Fibroblast of peridontal ligament (primary cell): ENCODE measurements around the gene SVIL.
"Not testable (repeated sequence)": the region's sequence is repeated elsewhere in the genome, so short reads cannot be mapped to it uniquely, and the experiment has no call there.

Experiments
- DNase-seq: peaks from one replicate; pipeline ENCODE4 v3.0.0-alpha.2; 2010; ENCODE audit errors: extremely low read depth

Gene SVIL

DNA sequence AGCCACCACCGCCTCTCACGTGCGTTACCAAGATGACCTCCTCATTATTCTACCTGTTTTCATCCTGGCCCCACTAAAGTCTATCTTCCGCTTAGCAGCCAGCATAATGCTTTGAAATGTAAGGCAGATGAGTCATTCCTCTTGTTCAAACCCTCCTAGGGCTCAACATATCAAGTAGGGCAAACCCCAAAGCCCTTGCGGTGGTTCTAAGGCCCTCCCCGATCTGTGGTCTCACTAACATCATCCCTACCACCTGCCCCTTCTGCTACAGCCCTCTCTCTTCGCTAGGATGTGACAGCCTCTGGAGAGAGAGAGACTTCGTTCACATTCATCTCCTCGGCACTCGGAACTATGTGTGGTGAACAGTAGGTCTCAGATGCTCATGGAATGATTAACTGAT lies 94.8 kb downstream of the SVIL start:
- DNase-seq = no peak

GRCh38 chr10:29539412-29539811 lies 95.4 kb downstream of the SVIL start:
- no peak for DNase-seq

GRCh38 chr10:29537799-29538198 lies 97.0 kb downstream of the SVIL start:
- no peak for DNase-seq

GRCh38 chr10:29536691-29537090 lies 98.1 kb downstream of the SVIL start:
- not testable (repeated sequence) for DNase-seq

DNA sequence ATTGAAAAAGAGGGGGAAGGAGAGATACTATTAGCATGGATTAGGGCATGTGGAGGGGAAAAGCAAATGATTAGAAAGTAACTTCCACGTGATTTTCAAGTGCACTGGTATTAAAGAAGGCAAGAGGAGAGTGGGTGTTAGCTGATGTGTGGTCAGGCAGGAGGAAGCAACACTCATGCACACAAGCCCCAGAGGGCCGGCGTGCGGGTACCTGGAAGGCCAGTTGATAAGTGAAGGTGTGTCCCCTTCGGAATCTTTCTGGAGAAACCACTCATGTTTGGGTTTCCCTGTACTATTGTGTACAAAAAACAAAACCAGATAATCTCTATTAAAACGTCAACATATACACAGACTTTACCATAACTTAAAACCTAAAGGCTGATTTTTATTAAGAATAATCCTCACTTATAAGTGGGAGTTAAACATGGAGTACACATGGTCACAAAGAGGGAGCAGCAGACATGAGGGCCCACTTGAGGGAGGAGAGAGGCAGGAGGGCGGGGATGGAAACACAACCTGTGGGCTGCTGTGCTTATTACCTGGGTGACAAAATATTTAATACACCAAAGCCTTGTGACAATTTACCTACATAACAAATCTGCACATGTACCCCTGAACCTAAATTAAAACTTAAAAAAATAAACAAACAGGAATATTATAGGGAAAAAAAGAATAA lies 98.9 kb downstream of the SVIL start:
- no peak for DNase-seq

DNA sequence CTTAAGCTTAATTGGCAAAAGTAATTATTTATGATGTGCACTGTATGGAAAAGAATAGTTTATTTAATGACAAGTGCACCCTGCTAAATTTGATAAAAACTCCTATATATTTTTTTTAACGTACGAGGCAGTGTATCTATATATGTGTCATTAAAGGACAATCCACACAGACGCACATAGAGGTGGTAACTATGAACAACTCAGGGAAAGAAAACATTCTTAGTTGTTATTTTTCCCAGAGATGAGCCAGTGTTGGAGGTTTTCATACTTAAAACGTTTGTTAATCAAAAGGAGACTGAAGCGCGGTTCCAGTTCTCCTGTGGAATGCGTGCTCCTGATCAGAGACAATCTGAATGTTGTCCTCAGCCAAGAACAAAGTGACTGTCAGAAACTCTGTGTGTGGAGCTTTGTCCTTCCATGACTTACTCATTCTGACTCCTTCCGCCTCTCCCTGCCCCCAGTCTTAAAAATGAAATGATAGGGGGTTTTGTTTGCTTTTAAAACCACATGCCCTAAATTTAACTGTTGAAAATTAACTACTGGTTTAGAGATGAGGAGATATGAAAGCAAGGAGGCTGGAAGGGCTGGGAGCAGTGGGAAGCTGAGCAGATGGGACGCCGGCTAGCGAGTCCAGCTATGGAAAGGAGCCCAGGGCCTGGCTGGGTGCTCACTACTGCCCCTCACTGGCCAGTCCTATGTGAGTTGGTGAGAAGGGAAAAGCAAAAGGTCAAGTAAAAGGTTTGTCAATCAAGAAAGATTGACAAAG lies 99.6 kb downstream of the SVIL start:
- peak; percentile 90 for DNase-seq

DNA sequence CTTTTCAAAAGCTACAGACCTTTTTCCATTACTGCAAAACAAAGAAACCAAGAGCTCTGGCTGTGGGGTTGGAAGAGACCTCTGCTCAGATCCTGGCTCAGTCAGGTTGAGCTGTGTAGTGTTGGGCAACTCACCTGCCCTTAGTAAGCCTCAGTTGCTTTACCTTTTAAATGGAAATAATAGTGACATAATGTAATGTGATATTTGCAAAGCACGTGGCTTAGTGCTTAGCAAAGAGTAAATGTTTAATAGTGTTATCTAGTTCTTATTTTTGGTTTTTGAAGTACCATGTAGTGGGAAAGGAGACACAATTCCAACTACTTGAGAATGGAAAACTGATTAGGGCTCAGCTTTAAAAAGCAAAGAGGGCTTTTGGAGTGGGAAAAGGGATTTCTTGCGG lies 100.2 kb downstream of the SVIL start:
- DNase-seq = no peak

GRCh38 chr10:29533696-29534285 lies 101.0 kb downstream of the SVIL start:
- no peak for DNase-seq

GRCh38 chr10:29533046-29533445 lies 101.7 kb downstream of the SVIL start:
- no peak for DNase-seq

GRCh38 chr10:29532256-29532878 lies 102.4 kb downstream of the SVIL start:
- no peak for DNase-seq

DNA sequence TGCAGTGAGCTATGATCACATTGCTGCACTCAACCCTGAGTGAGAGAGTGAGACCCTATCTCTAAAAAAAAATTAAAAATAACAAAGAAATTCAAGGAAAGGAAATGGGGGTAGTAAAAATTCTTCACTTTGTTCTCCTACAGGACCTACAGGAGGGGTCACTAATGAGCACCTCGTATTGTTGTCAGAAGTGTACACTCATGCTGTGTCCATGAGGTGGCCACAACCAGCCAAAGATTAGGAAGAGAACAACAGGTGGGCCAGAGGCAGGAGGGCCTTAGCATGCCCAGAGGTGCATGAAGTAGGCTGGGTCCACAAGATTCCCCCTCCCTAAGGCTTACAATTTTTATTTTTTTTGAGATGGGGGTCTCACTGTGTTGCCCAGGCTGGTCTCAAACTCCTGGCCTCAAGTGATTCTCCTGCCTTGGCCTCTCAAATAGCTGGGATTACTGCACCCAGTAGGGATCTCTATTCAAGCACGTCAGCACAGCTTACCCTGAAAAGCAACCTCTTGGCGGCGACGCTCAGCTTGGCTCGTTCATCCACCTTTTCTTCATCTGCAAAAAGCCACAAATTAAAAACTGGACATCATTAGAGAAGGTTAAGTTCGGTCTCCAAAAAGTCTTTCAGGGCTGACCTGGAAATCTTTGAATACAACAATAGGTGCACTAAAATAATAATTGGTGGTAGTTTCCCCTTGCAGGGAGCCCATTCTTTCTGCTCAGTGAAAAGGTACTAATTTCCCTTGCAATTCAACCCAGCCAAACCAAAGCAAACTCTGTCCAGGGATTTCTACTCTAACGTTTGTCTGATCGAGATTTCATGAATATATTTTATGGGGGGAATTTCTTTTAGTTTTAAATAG lies 104.4 kb downstream of the SVIL start:
- DNase-seq = no peak

- no peak for DNase-seq
Measured at GRCh38 chr10:29529146-29529545, 105.6 kb downstream of the SVIL start.

DNA sequence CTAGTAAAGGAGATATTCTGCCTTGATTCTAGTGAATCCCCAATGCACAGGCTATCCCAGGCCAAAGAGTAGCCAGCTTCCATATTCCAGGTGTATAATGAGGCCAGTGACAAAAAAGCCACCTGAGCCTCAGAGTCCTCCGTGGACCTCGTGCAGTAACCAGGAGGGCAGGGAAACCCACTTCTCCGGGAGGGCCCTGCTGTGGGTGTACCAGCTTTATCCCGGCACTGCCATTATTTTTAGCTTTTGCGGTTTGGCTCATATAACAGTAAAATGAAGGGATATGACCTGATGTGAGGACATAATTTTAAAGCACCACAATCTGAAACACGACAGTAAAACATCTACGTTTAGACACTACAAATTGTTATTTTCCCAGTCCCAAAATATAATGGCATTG lies 109.0 kb downstream of the SVIL start:
- DNase-seq = no peak

DNA sequence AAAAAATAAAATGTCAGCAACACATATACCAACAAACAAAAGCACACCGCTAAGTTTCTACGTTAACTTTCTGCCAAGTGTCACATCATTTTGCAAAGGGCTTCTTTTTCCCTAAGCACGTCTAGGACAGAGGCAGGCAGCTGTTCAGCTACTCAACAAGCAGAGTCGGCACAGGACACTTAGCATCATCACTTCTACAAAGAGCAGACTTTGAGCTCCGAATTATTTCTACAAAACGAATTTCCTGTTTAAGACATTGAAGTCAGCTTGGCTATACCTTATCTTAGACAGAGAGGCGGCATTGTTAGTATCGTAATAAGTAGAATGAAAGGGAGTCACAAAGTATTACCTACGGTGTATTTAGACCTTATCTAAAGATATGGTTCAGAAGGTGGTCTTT lies 110.1 kb downstream of the SVIL start:
- DNase-seq = no peak

GRCh38 chr10:29524294-29524693 lies 110.5 kb downstream of the SVIL start:
- DNase-seq = no peak

- no peak for DNase-seq
Measured at GRCh38 chr10:29522918-29523317, 111.9 kb downstream of the SVIL start.

GRCh38 chr10:29522061-29522855 lies 112.5 kb downstream of the SVIL start:
- DNase-seq = peak; percentile 43

DNA sequence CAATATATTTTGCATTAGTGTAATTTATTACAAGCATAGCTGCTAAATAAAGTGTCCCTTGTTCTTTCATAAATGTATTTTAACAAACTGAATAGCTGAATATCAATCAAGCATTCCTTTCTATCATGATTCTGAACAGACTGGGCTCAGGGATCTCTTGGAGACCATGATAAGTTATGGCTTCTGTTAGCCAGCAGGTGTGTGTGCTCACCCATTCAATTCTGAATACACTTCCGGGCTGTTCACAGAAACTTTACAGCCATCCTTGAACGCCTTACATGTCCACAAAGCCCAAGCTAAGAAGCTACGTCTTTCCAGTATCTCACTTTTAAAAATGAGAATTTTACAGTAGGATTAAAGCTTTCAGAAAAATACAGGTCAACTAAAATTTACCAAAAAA lies 115.1 kb downstream of the SVIL start:
- DNase-seq = no peak

- DNase-seq = peak; percentile 51
Measured at GRCh38 chr10:29517352-29517923, 117.3 kb downstream of the SVIL start.

DNA sequence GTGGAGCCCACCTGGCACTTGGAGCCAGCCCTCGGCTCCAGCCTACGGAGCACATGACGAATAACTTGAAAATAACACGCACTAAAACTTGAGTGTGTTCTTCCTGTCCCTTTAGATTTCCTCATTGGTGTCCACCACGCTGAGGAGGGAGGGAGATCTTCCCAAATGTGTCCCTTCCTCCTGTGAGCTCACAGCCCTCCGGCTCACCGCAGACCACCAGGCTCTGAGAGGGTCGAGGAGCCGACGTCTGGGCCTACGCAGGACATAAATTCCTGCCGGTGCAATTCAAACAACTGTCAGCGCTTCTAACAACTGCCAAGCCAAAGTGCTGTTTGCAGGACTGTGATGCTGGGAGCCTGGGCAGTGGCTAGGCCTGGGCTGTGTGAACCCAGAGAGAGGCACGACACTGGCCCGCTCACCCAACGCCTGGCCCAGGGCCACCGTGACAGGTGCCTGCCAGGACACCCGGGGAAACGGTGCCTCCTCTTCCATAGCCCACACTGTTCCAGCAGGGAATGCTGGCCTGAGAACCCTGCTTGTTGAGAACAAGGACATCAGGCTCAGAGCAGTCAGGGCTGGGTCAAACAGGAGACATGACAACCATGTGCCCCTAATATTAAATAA lies 118.3 kb downstream of the SVIL start:
- DNase-seq = not testable (repeated sequence)
